Skeletal muscle satellite cell (primary cell): ENCODE measurements around the gene RAD51D.
"Not testable (repeated sequence)": the region's sequence is repeated elsewhere in the genome, so short reads cannot be mapped to it uniquely, and the experiment has no call there.

Source experiments
- H3K27me3 ChIP-seq: 2 replicates; pipeline ENCODE4 v1.7.0; 2013; ENCODE audit warnings: low read length; ENCODE audit not compliant: control insufficient read depth, insufficient read depth
- H3K36me3 ChIP-seq: 2 replicates; pipeline ENCODE4 v1.7.0; 2013; ENCODE audit warnings: mild to moderate bottlenecking, control low read depth, low read length; ENCODE audit not compliant: insufficient read depth
- H3K4me1 ChIP-seq: 2 replicates; pipeline ENCODE4 v1.7.0; 2013; ENCODE audit warnings: low read length; ENCODE audit not compliant: control insufficient read depth, insufficient read depth
- H3K4me2 ChIP-seq: 2 replicates; pipeline ENCODE4 v1.7.0; 2013; ENCODE audit warnings: mild to moderate bottlenecking, low read length
- H3K4me3 ChIP-seq: 2 replicates; pipeline ENCODE4 v1.7.0; 2013; ENCODE audit warnings: low read length
- H3K9ac ChIP-seq: 2 replicates; pipeline ENCODE4 v1.7.0; 2013; ENCODE audit warnings: mild to moderate bottlenecking, low read depth, low read length, moderate library complexity
- H3K9me3 ChIP-seq: replicated peaks from 2 replicates; pipeline ENCODE4 v1.7.0; 2013; ENCODE audit warnings: mild to moderate bottlenecking, control low read depth, low read length

RAD51D gene

DNA sequence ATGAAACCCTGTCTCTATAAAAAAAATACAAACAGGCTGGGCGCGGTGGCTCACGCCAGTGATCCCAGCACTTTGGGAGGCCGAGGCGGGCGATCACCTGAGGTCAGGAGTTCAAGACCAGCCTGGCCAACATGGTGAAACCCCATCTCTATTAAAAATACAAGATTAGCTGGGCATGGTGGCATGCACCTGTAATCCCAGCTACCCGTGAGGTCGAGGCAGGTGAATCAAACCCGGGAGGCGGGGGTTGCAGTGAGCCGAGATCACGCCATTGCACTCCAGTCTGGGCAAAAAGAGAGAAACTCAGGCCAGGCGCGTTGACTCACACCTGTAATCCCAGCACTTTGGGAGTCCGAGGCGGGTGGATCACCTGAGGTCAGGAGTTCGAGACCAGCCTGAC is 8.9 kb downstream of the RAD51D start:
- not testable (repeated sequence) for H3K9ac ChIP-seq, H3K4me2 ChIP-seq, H3K4me3 ChIP-seq, H3K9me3 ChIP-seq, H3K4me1 ChIP-seq, H3K27me3 ChIP-seq
- H3K36me3 ChIP-seq: peaks cover 15% of the 10 kb centered on the region

DNA sequence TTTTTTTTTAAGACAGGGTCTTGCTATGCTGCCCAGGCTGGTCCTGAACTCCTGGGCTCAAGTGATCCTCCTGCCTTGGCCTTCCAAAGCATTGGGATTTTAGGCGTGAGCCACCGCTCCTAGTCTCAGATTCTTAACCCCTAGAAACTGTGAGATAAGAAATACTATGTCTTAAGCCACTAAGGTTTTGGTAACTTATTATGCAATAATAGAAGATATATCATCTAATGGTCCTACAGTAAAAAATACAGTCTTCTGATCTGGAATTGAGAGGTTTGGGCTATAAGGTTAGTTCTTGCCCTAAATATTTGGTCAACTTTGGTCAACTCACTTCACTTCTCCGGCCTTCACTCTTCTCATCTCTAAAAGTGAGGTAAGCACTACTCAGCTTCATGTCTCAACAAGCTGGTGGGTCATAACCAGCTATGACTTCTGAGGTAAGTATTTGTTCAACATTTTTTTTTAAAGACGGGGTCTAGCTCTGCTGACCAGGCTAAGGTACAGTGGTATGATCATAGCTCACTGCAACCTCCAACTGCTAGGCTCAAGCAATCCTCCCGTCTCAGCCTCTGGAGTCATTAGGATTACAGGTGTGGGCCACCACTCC is 14.7 kb downstream of the RAD51D start:
- peaks cover 41% of the 10 kb centered on the region for H3K36me3 ChIP-seq

DNA sequence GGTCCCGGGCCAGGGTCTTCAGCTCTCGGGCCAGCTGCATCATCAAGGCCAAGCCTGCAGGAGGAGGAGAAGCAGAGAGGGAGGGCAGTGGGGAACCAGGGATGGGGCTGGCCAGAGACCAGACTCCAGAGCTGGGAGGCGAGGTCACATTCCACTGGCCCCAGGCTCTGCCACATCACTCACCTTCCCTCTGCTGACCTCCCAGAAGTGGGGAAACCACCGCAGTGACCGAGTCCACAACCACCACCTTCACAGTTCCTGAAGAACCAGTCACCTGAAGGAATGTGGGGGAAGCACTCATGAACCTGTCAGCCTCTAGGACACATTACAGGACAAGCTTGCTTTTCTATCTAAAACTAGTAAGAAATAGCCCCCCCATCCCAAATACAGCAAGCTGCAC is 16.4 kb downstream of the RAD51D start:
- Histone ChIP-seq H3K36me3 (peaks cover 54% of the 10 kb centered on the region), H3K4me1 (no peaks in the 10 kb centered on the region)

More for the DNA sequence above, 14.7 kb downstream of the RAD51D start:
- H3K9ac ChIP-seq: no peak overlapping the region
- H3K4me2 ChIP-seq: no peak overlapping the region
- no peaks in the 10 kb centered on the region for H3K9me3 ChIP-seq
- H3K4me1 ChIP-seq: no peaks in the 10 kb centered on the region
- no peak overlapping the region for H3K4me3 ChIP-seq
- no peaks in the 10 kb centered on the region for H3K27me3 ChIP-seq

DNA sequence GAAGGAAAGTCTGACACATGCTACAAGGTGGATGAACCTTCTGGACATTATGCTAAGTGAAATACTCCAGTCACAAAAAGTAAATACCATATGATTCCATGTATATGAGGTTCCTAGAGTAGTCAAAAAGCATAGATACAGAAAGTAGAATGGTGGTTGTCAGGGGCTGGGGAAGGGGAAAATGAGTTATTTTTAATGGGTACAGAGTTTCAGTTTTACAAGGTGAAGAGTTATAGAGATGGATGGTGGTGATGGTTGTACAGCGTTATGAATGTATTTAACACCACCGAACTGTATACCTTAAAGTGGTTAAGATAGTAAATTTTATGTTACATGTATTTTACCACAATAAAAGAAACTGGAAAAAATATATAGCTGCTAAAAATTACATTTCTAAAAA is 17.9 kb downstream of the RAD51D start:
- no peaks in the 10 kb centered on the region for H3K27me3 ChIP-seq
- no peaks in the 10 kb centered on the region for H3K4me1 ChIP-seq
- no peaks in the 10 kb centered on the region for H3K9me3 ChIP-seq
- peaks cover 54% of the 10 kb centered on the region for H3K36me3 ChIP-seq
- H3K4me3 ChIP-seq: no peak overlapping the region
- no peak overlapping the region for H3K9ac ChIP-seq
- no peak overlapping the region for H3K4me2 ChIP-seq

More for the DNA sequence above, 16.4 kb downstream of the RAD51D start:
- no peak overlapping the region for H3K4me3 ChIP-seq
- H3K4me2 ChIP-seq: no peak overlapping the region
- no peaks in the 10 kb centered on the region for H3K9me3 ChIP-seq
- H3K9ac ChIP-seq: no peak overlapping the region
- no peaks in the 10 kb centered on the region for H3K27me3 ChIP-seq

DNA sequence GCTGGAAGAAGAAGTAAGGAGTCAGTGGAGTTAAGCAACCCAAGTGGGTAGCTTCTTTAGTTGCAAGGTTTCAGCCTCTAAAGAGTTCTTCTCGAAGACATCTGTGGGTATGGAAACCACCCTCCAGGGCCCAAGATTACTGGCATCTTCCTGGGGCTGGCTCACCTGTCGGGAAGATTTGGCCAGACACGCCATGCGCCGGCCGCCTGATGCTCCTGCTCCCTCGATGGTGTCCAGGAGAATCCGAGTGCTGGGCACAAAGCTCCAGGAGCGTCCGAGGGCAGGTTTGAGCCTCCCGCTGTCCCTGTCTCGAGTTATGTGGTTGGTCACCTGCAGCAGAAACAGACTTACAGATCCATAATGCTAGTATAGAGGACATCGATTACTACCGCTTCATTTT is 18.6 kb downstream of the RAD51D start:
- H3K4me1 ChIP-seq: no peaks in the 10 kb centered on the region
- peaks cover 47% of the 10 kb centered on the region for H3K36me3 ChIP-seq
- H3K9me3 ChIP-seq: no peaks in the 10 kb centered on the region
- no peaks in the 10 kb centered on the region for H3K27me3 ChIP-seq
- H3K4me2 ChIP-seq: no peak overlapping the region
- H3K9ac ChIP-seq: no peak overlapping the region
- H3K4me3 ChIP-seq: no peak overlapping the region

DNA sequence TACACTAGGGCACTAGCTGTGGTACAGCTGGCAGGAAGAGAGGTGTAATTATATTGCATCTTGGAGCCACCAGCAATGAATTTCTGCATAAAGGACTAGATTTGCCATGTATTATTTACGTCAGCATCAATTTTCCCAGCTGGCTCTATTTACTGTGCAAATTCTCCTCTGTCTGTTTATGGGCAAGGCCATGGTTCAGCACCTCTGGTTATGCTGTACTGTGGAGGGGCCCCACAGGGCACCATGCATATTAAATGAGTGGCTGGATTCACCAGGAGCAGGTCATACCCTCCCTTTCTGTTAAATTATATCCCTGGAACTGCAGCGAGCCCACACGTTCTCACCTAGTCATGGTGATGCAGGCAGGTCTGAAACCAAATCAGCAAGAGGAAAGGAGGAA is 19.8 kb downstream of the RAD51D start:
- Histone ChIP-seq H3K36me3 (peaks cover 40% of the 10 kb centered on the region), H3K9me3 (no peaks in the 10 kb centered on the region), H3K4me1 (peaks cover 4% of the 10 kb centered on the region), H3K27me3 (no peaks in the 10 kb centered on the region), H3K4me2 (no peak overlapping the region), H3K9ac (no peak overlapping the region), H3K4me3 (no peak overlapping the region)

DNA sequence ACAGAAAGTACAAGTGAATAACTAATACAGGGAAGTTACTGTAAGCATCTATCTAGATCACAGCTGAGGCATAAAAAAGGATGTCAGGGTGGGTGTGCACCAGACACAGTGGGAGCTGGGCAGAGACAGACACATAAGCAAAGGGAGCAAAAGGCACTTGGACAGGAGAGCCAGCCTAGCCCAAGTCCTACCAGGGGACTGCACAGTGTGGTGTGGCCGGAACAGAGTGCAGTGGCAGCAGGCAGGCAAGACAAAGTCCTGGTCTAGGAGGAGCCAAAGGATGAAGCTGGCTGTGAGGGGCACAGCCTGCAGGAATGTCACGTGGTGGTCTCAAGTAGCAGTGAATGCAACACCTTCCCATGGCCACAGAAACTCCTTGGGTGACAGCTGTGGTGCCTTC is 21.9 kb downstream of the RAD51D start:
- Histone ChIP-seq H3K4me1 (peaks cover 9% of the 10 kb centered on the region), H3K36me3 (peaks cover 31% of the 10 kb centered on the region), H3K27me3 (no peaks in the 10 kb centered on the region), H3K4me2 (no peak overlapping the region), H3K4me3 (no peak overlapping the region), H3K9me3 (no peaks in the 10 kb centered on the region), H3K9ac (no peak overlapping the region)

DNA sequence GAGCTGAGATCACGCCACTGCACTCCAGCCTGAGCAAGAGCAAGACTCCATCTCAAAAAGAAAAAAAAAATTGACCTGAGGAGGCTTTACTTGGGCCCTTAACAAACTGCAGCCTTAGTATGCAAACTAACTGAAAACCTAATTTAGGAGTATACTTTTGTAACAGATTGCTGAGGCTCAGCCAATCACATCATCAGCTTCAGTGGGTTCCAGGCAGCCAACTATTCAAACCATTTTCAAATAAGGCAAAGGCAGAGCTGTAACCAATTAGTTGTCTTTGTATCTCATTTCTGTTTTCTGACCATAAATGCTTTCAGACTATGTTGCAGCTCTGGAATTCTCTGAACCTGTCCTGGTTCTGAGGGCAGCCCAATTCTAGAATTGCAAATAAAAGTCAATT is 23.9 kb downstream of the RAD51D start:
- Histone ChIP-seq H3K36me3 (peaks cover 20% of the 10 kb centered on the region), H3K27me3 (no peaks in the 10 kb centered on the region), H3K4me2 (no peak overlapping the region), H3K9me3 (no peaks in the 10 kb centered on the region), H3K4me3 (no peak overlapping the region), H3K9ac (no peak overlapping the region), H3K4me1 (peaks cover 9% of the 10 kb centered on the region)

DNA sequence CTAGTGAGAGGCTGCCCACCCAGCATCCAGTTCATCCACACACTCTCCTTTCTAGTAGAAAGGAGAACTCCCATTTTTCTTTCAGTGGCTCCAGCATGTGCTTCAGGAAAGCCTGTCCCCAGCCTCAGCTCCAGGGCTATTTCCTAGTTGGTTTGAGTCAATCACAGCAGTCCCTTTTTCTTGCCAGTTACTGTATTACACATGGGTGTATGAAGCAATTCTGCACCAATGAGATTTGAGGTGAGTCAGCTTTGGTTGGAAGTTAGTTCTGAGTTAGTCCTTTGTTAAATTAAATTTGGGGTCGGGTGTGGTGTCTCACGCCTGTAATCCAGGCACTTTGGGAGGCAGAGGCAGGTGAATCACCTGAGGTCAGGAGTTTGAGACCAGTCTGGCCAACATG is 24.8 kb downstream of the RAD51D start:
- no peaks in the 10 kb centered on the region for H3K9me3 ChIP-seq
- H3K4me3 ChIP-seq: no peak overlapping the region
- H3K9ac ChIP-seq: peak overlapping the region; percentile 6
- H3K4me2 ChIP-seq: no peak overlapping the region
- peaks cover 9% of the 10 kb centered on the region for H3K4me1 ChIP-seq
- peaks cover 12% of the 10 kb centered on the region for H3K36me3 ChIP-seq
- H3K27me3 ChIP-seq: no peaks in the 10 kb centered on the region

DNA sequence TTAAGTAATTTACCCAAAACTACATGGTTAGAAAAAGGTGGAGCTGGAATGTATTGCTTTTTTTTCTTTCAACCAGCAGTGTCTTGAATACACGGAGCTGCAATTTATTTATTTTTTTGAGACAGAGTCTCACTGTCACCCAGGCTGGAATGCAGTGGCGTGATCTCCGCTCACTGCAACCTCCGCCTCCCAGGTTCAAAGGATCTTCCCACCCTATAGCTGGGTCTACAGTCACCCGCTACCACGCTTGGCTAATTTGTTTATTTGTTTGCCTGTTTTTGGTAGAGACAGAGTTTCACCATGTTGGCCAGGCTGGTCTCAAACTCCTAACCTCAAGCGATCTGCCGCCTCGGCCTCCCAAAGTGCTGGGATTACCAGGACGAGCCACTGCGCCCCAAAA is 29.0 kb downstream of the RAD51D start:
- H3K27me3 ChIP-seq, H3K9ac ChIP-seq, H3K9me3 ChIP-seq, H3K4me2 ChIP-seq, H3K4me3 ChIP-seq, H3K36me3 ChIP-seq: not testable (repeated sequence)
- peaks cover 40% of the 10 kb centered on the region for H3K4me1 ChIP-seq

DNA sequence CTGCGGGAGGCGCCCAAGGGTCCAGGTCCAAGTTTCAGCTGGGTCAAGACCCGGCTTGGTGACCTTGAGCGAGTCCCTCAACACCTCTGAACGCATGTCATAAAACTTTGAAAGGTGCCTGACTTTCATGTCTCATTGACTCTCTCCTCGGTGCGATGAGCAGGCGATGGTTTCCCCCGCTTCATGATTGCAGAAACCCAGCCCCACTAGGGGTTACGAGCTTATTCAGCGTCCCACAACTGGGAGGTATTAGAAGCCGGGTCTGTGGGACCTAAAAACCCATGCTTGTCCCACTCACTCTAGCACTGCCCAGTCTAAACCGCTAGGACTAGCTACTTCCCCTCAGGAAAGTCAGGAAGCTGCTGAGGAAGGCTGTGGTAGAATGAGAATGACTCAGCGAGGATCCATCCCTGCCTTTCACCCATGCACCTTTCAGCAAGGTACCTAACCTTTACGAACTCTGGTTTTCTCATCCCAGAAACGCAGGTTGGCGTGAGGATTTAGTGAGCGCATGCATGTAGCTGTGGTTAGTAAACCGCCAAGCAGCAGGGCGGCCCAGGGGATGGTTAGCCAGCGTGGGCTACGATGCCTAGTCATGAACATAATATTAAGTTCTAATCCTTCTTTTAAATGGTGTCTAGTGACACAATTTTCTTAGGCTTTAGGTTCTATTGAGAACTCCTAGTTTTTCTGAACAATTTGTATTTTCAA is 29.9 kb downstream of the RAD51D start:
- Histone ChIP-seq H3K27me3 (no peaks in the 10 kb centered on the region), H3K9me3 (no peaks in the 10 kb centered on the region), H3K4me3 (peak overlapping the region; percentile 60), H3K4me2 (peak overlapping the region; percentile 74), H3K9ac (peak overlapping the region; percentile 70), H3K4me1 (peaks cover 43% of the 10 kb centered on the region), H3K36me3 (no peaks in the 10 kb centered on the region)
